ENCODE results near the gene UGT3A2.
"Not testable (repeated sequence)": the region's sequence is repeated elsewhere in the genome, so short reads cannot be mapped to it uniquely, and the experiment has no call there.

The UGT3A2 gene

GRCh38 chr5:36052538-36052937, 14.1 kb downstream of the UGT3A2 start:
- DNase-seq (ENCODE audit: low read depth, low spot score): no peak

DNA sequence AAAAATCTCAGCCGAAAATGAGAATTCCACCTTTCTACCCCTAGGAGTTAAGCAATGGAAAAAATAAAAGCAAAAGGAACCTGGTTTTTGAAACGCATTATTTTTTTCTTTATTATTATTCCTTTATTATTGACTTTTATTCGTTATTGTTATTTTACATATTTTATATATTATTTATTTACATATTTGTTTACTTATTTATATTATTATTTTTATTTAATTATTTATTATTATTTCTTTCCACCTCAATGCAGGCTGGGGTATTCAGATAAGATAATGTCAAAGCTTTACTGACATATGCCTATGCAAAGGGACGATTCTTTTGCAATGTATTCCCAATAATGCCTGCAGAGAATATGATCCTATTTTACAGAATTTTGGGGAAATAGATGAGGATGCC, 16.7 kb downstream of the UGT3A2 start:
- no peak for DNase-seq (ENCODE audit: low read depth, low spot score)

- DNase-seq (ENCODE audit: low read depth, low spot score): no peak
Measured at GRCh38 chr5:36047384-36048160, 19.1 kb downstream of the UGT3A2 start.

- DNase-seq (ENCODE audit: low read depth, low spot score): no peak
Measured at GRCh38 chr5:36045895-36046294, 20.8 kb downstream of the UGT3A2 start.

GRCh38 chr5:36041537-36041845, 25.2 kb downstream of the UGT3A2 start:
- no peak for DNase-seq (ENCODE audit: low read depth, low spot score)

DNA sequence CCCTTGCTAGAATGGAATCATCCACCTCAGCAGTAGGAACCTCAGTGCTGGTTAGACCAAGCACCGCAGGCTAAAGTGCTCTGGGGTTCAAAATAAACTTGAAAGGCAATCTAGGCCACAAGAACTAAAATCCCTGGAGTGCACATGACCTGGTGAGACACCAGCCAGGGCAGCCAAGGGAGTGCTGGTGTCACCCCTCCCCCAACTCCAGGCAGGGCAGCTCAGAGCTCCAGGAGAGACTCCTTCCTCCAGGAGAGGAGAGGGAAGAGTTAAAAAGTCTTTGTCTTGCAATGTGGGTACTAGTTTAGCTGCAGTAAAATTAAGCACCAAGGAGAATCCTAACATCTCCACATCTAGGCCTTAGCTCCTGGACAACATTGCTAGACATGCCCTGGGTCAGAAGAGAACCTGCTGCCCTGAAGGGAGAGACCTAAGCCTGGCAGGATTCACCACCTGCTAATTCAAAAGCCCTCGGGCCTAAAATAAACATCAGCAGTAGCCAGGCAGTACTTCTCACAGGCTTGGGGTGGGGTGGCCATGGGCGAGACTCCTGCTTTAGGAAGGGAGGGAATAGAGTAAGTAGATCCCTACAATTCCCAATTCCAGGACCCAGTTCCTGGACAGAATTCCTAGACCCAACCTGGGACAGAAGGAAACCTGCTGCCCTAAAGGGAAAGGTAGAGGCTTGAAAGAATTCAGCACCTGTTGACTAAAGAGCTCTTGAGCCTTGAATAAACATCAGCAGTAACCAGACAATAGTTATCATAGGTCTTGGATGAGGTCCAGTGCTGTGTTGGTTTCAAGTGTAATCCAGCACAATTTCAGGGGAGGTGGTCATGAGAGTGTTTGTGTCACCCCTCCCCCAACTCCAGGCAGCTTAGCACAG, 25.8 kb downstream of the UGT3A2 start:
- DNase-seq (ENCODE audit: low read depth, low spot score): no peak

- DNase-seq (ENCODE audit: low read depth, low spot score): no peak
Measured at GRCh38 chr5:36035696-36036095, 31.0 kb downstream of the UGT3A2 start.

- not testable (repeated sequence) for DNase-seq (ENCODE audit: low read depth, low spot score)
Measured at GRCh38 chr5:36034536-36035134, 32.0 kb downstream of the UGT3A2 start.

DNA sequence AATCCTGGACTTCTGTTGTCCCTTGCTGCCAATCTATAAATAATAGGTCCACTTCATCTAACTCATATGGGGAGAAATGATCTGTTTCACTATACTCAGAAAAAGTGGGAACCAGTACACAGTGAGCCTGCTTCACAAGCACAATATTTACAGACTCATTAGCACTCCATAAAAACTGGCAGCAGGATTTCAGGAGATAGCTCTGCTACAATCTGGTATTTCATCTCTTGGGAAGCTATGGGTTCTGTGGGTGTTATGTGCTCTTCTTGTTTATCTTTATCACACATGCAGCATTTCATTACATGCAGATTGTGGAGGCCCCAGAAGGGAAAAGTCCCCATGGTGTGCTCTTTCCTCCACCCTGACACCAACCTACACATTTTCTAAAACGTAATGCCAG, 33.2 kb downstream of the UGT3A2 start:
- no peak for DNase-seq (ENCODE audit: low read depth, low spot score)

DNA sequence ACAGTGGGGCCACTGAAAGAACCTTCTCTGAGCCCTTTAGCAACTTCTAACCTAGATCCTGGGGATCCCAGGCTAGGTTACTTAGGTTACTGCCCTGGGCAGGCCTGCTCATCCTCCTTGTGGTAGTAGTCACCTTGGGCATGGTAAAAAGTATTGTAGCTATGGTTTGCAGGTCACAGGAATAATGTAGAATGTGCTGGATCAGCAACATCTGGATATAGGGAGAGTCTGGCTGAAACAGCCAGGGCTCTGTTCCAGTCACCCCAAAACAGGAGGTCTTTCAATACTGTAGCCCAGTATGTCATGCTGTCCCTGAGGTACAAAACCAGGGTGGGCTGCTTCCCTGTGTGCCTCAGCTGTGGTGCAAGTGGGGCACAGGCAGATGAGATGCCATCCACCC, 33.6 kb downstream of the UGT3A2 start:
- no peak for DNase-seq (ENCODE audit: low read depth, low spot score)

GRCh38 chr5:36031223-36031622, 35.5 kb downstream of the UGT3A2 start:
- no peak for DNase-seq (ENCODE audit: low read depth, low spot score)

- DNase-seq (ENCODE audit: low read depth, low spot score): no peak
Measured at GRCh38 chr5:36029914-36030313, 36.8 kb downstream of the UGT3A2 start.

GRCh38 chr5:36028816-36029465, 37.7 kb downstream of the UGT3A2 start:
- DNase-seq (ENCODE audit: low read depth, low spot score): no peak

GRCh38 chr5:36027711-36028110, 39.0 kb downstream of the UGT3A2 start:
- DNase-seq (ENCODE audit: low read depth, low spot score): no peak

- no peak for DNase-seq (ENCODE audit: low read depth, low spot score)
Measured at GRCh38 chr5:36026706-36027465, 39.8 kb downstream of the UGT3A2 start.

- DNase-seq (ENCODE audit: low read depth, low spot score): not testable (repeated sequence)
Measured at GRCh38 chr5:36022246-36022645, 44.4 kb downstream of the UGT3A2 start.

DNA sequence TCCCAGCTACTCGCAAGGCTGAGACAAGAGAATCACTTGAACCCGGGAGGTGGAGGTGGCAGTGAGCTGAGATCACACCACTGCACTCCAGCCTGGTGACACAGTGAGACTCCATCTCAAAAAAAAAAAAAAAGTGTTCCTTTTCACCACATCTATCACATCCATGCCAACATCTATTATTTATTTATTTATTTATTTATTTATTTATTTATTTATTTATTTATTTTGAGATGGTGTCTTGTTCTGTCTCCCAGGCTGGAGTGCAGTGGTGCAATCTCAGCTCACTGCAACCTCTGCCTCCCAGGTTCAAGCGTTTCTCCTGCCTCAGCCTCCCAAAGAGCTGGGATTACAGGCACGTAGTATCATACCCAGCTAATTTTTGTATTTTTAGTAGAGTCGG, 47.1 kb downstream of the UGT3A2 start:
- not testable (repeated sequence) for DNase-seq (ENCODE audit: low read depth, low spot score)

DNA sequence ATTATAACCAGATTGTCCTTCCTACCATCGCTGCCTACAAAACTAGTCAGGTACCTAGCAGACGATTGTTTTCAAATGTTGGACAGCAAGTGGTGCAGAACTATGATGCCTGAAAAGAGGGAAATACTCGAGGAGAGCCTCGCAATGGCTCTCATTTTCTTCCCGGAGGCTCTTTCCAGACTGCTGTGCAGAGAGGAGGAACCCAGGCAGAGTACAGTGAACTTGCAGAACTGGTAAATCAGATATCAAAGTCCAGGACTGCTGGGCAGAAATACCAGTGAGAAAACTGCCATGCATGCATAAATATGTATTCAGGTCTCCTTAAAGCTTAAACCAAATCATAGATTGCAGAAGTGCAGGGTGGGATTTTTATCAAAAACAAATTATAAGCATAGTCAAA, 49.1 kb downstream of the UGT3A2 start:
- no peak for DNase-seq (ENCODE audit: low read depth, low spot score)

DNA sequence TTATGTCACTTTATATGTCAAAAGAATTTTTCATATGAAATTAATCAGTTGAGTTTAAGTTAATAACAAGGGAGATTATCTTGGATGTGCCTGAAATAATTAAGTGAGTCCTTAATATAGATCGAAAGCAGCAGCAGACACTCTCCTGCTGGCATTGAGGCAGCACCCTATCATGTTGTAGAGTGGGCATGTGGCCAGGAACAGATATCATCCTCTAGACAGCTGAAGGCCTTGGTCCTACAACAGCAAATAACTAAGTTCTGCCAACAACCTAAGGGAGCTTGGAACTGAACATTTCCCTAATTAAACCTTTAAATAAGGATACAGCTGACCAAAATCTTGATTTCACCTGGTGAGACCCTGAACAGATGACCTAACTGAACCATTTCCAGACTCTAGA, 49.7 kb downstream of the UGT3A2 start:
- no peak for DNase-seq (ENCODE audit: low read depth, low spot score)

DNA sequence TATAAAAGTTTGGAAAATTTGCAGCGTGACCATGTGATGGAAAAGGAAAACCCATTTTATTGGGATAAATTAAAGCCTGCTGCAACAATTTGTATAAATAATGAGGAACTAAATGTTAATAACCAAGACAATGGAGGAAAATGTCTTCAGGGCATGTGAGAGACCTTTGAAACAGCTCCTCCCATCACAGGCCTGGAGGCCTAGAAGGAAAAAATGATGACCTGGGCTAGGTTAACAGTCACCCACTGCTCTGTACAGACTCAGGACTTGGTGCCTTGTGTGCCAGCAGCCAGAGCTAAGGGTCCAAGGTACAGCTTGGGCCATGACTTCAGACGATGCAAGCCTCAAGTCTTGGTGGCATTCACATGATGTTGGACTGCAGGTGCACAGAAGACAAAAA, 53.5 kb downstream of the UGT3A2 start:
- DNase-seq (ENCODE audit: low read depth, low spot score): no peak

DNA sequence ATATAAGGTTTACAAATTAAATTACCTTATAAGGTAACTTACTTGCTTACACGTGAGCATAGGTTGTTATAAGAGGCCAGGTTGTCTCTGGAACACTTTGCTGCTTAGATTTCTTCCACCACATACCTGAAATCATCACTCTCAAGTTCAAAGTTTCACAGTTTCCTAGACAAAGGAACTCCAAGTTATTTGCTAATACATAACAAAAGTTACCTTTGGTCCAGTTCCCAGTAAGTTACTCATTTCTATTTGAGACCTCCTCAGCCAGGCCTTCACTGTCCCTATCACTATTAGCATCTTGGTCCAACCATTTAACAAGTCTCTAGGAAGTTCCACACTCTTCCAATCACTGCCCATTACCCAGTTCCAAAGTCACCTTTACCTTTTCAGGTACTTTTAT, 57.0 kb downstream of the UGT3A2 start:
- DNase-seq (ENCODE audit: low read depth, low spot score): no peak

All from activated CD4-positive, CD25-positive, alpha-beta regulatory T cell treated with anti-CD3 and anti-CD28 coated beads, Interleukin-2, amount 50 U/mL, for 16 hours (primary cell).